ENCODE results near the gene VEGFC. TPM values are rescaled to one million over a fixed set of nuclear protein-coding genes. Genes with fewer than 3 reads are reported as not detected.

The VEGFC gene, protein sequence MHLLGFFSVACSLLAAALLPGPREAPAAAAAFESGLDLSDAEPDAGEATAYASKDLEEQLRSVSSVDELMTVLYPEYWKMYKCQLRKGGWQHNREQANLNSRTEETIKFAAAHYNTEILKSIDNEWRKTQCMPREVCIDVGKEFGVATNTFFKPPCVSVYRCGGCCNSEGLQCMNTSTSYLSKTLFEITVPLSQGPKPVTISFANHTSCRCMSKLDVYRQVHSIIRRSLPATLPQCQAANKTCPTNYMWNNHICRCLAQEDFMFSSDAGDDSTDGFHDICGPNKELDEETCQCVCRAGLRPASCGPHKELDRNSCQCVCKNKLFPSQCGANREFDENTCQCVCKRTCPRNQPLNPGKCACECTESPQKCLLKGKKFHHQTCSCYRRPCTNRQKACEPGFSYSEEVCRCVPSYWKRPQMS
- polyA plus RNA-seq (2012; ENCODE audit: insufficient read depth, insufficient read length), result not detected

DNA sequence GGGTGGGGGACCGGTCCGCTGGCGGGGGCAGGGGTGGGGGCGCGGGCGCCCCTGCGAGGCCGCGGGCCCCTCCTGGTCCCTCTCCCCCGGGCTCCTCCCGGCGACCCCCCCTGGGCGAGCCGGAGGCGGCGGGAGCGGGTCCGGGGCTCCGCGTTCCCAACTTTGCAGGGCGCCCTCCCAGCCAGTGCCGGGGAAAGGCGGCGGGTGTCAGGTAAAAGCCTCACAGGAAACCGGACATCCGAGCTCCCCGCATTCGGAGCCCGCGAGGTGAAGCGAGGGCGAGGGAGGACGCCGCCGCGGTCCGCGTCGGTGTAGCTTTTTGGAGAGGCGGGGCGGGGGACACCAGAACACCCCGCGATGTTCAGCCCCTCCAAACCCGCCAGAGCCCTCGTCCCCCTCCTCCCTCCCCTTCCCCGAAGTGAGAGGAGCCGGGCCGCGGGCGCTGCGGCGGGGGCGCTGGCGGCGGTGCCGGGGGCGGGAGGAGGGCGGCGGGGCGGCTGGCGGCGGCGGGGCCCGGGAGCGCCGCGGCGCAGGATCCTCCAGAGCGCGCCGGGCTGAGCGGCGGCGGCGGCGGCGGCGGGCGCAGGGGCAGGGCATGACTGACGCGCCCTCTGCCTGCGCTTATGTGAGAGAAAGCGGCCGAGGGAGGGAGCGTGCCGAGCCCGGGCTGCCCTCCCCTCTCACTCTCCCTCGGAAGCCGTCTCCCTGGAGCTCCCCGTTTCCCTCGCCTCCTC lies at the start of gene VEGFC:
TSS of gene VEGFC (minus strand) at position 597 of the 734 bp plus-strand sequence. CDS start 611 bp downstream, outside the sequence.
- no peak for DNase-seq (ENCODE audit: low read depth, low spot score)
- no peak within 1 kb of the TSS; the same call in 1 of the 2 replicates for H3K4me3 ChIP-seq (ENCODE audit: low read length)

DNA sequence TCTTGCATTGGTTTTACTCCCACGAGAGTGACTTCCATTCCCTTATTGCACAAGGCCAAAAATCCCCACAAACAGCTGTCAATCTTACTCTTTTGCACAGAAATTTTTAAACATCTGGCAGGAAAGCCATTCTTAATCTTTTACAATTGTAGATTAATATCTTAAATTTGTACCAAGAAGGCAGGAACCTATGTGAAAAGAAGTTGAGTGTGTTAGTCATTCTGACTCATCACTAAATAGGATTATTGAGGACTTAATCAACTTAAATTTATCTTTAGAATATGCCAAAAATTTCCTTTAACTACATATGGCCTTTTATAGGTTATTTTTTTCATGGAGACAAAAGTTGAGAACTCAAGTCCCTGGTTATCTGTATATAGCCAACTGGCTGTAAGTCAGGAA lies 49.0 kb upstream of the VEGFC start:
- no peak overlapping the region for H3K4me3 ChIP-seq (ENCODE audit: low read length)
- DNase-seq (ENCODE audit: low read depth, low spot score), result no peak

DNA sequence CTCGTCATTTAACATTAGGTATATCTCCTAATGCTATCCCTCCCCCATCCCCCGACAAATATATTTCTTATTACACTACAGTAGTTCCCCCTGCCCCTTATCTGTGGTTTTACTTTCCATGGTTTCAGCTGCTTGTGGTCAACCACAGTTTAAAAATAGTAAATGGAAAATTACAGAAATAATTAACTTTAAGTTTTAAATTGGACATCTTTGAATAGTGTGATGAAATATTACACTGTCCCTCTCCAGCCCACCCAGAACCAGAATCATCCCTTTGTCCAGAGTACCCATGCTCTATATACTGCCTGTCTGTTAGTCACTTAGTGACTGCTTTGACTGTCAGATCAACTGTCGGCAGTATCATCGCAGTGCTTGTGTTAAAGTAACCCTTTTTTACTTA lies 47.4 kb upstream of the VEGFC start:
- no peak for DNase-seq (ENCODE audit: low read depth, low spot score)
- H3K4me3 ChIP-seq (ENCODE audit: low read length), result no peak overlapping the region

DNA sequence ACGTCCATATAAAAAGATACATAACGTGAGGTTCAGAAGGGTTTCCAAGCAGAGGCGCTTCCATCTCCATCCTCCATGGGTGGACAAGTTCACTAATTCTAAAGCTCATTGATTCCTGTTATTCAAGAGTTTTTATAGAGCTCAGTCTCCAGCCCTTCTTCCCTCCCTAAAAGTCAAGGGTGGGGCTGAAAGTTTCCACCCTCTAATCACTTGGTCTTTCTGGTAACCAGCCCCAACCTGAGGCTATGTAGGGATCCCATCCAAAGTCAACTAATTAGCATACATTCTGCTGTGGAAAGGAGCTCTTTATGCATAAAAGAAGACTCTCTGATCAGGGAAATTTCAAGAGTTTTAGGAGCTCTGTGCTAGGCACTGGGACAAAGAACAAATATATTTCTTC lies 46.9 kb upstream of the VEGFC start:
- no peak for DNase-seq (ENCODE audit: low read depth, low spot score)
- H3K4me3 ChIP-seq (ENCODE audit: low read length), result no peak overlapping the region

DNA sequence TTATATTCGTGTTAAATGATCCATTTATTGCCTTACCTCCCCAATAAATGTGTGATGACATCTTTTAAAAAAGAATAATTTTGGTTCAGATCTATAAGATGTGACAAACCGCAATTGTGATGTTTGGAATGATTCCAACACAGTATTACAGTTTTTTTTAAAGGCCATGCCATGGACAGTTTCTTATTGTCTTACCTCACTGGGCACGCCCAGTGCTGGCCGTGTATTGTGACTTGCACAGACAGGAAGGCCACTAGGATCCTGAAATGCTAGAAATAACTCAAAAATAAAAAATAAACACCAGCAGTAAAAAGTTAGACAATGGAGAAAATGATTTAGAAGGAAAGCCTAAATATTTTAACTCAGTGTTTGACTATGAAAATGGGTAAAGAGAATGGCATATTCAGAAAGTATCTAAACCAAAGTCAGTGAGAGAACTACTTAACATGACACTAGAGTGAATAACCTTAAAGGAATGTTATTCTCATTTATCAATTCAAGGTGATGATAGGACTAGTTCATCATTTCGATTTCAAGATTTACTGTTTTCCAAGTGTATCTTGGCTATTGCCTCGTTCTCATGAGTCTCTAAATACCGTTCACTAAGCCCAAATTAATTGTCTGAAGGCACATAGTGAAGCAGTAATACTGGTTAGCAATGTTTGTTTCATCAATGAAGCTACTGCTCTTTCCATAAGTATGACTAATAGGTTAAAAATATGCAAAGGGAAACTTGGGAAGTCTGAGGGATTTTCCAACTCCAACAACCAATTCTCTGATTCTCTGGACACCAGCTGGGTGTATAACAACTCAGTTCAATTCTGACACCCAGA lies 46.1 kb upstream of the VEGFC start:
- DNase-seq (ENCODE audit: low read depth, low spot score), result no peak
- H3K4me3 ChIP-seq (ENCODE audit: low read length), result no peak overlapping the region

DNA sequence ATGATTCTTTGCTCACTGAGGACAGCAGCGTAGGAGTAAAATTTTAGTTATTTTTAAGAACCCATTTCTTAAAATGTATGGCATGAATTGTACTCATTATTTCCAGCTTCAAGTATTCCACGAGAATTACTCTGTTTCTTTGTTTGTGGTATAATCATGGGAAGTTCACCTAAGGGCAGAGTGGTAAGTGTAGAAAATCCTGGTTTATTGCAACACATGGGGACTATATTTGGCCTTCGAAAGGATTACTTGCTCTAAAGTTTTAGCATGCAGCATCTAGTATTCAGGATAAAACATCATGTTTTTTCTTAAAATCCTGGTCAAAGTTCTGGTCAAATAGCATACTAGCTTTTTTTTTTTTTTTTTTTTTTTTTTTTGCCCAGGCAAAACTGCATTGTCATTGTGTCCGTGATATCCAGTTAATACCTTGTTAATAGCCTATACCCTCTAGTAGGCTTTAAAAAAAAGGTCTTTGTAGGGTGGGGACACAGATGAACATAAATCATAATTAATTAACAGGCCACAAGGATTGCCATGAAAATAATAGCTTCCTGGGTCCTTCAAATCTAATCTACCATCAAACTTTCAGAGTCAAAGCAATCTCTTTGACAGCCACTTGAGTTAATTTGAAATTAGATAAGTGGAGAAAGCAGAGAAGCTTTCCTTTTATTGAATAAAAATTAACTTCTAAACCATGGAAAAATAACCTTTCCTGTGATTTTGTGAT lies 44.6 kb upstream of the VEGFC start:
- no peak overlapping the region for H3K4me3 ChIP-seq (ENCODE audit: low read length)
- no peak for DNase-seq (ENCODE audit: low read depth, low spot score)

DNA sequence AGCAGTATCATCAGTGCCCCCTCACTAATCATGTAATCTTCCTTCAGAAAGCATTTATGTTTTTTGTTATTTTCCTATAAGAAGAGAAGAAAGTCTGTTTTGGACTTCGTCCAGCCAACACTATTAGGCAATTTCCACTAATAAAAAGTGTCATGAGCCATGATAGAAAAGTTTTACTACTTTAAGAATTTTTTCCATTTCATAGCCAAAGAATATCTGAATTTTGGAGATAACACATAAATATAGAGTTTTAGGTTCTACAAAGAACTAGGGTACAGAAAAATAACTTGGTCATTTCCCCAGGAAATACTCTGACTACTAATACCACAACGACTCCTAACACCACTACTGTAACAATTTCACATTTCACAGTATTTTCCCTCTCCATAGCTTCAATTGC lies 41.8 kb upstream of the VEGFC start:
- no peak overlapping the region for H3K4me3 ChIP-seq (ENCODE audit: low read length)
- no peak for DNase-seq (ENCODE audit: low read depth, low spot score)

DNA sequence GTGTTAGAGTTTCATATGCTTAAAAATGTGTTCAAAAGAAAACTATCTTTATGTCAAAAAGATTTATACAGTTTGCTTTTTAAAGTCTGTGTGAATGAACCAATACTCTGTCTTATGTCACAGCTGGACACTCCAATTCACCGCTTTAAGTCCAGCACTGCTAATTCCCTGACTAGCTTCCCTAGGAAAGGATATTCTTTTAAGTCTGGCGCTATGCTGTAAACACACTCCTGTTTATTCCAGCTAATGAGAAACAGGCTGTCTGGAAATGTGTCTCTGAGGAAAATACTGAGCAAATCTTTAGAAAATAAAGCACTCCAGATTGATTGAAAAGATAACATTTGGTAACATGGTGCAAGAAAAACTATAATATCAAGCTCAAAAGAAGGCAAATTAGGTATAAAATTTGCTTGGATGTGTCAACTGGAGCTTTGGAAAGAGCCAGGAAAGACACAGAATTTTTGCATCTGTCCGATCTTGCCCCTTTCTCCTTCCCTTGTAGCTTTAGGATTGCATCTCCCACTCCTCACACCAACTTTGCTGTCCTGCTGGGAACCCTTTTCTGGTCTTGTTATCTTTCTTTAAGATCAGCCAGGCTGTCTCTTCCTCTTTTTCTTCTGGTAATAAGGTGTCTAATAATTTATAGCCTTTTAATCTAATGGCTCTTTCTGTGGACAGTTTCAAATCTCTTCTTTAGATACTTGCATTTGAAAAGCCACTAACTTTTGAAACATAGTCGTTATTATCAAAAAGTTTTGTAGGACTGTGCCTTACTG lies 40.9 kb upstream of the VEGFC start:
- no peak for DNase-seq (ENCODE audit: low read depth, low spot score)
- no peak overlapping the region for H3K4me3 ChIP-seq (ENCODE audit: low read length)

DNA sequence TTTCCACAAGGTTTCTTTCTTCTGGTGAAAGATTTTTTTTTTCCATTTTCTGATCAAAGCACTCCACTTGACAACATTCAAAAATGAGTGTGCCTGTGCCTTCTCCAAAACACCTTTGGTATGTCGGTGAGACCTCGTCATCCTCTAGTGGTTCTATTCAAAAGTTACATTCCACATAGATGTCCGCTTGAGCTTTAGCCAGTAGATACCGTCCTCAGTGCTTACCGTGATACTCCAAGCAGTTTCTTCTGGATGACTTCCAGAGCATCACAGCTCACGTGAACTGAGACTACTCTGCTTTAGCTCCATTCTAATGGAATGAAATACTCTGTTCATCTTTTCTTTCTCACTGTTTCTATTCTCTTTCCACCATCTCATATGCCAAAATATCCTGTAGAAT lies 38.2 kb upstream of the VEGFC start:
- no peak for DNase-seq (ENCODE audit: low read depth, low spot score)
- H3K4me3 ChIP-seq (ENCODE audit: low read length), result no peak overlapping the region

DNA sequence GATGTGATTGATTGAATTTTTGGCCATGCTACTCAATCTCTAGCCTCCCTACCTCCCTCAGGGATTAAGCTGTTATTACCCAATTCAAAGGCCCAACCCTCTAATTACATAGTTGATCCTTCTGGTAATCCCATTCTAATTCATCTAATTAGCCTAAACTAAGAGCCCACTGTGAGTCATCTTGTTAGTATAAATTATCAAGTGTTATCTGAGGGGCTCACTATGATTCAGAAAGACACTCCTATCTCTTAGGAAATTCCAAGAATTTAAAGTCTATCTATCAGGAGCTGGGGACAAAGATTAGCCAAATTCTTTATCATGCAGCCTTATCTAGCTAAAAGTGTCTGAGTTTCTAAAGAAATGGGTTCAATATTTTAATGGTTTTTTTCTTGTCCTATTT lies 32.9 kb upstream of the VEGFC start:
- no peak overlapping the region for H3K4me3 ChIP-seq (ENCODE audit: low read length)
- DNase-seq (ENCODE audit: low read depth, low spot score), result no peak

DNA sequence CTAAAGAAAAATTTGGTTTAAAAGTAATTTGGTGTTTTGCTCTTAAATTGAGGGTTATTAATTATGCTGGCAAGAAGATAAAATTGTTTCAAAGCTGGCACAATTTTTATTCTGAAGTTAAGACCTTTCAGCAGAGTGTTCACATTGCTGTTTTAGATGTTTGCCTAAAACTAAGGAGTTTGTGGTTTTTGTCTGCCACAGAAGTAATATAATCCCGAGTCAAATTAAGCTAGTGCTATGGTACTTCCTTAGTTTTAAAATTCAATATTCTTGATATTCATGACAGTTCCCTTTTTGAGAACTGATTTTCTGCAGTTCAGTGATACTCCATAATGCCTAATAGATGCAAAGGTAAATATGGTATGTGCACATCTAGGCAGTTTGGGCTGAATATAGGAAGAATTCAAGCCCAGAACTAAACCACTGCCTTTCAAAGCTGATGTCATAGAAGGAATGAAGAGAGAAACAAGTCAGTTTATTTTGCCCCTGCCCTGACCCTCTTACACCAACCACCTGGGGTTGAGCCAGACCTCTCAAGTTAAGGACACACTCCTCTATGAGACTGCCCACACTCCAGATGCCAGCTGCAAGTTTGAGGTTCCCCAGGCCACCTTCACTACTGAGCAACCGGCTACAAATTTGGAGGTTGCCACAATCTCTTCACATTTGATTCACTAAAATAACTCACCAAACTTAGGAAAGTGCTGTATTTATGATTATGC lies 32.1 kb upstream of the VEGFC start:
- no peak for DNase-seq (ENCODE audit: low read depth, low spot score)
- no peak overlapping the region for H3K4me3 ChIP-seq (ENCODE audit: low read length)

DNA sequence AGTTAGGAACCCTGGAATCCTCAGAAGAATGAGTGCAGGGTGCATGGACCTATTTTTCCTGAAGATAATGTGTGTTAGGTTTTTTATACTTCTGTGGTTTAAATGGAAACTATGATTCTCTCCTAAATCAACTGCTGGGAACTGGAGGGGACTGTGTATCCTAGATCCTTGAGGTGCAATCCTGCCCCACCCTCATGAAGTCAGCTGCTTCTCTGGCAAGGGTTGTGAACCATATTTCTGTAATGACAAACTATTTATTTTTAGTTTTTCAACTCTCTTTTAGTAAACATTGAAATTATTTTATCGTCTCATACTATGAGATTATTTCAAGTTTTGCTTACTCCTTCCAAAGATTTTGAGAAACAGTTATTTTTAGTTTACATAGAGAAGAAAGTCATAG lies 25.8 kb upstream of the VEGFC start:
- no peak for DNase-seq (ENCODE audit: low read depth, low spot score)
- H3K4me3 ChIP-seq (ENCODE audit: low read length), result no peak overlapping the region

DNA sequence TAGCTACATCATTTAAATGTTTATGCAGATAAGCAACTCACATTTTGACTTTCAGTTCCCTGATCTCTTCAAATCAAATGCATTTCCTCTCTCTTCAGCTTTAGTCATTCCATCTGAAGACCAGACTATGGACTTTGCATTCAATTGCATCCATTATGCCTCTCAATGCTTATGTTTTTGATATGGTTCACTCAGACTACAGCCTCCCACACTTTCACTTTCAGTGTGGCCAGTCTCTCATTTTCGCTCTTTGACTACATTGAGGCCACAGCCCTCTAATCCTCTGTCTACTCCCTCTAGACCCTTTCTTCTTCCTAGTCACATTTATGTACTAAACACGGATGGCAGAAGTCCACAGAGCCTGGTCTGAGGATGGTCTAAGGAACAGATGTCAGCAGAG lies 24.5 kb upstream of the VEGFC start:
- DNase-seq (ENCODE audit: low read depth, low spot score), result no peak
- H3K4me3 ChIP-seq (ENCODE audit: low read length), result no peak overlapping the region

DNA sequence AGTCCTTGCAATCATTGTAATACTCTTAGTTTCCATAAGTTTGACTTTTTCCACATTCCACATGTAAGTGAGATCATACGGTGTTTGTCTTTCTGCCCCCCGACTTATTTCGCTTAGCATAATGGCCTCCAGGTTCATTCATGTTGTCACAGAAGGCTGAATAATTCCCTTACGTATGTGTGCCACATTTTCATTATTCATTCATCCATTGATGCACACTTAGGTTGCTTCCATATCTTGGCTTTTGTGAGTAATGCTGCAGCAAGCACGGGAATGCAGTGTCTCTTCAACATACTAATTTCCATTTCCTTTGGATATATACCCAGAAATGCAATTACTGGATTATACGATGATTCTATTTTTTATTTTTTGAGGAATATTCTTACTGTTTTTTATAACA lies 22.0 kb upstream of the VEGFC start:
- no peak overlapping the region for H3K4me3 ChIP-seq (ENCODE audit: low read length)
- no peak for DNase-seq (ENCODE audit: low read depth, low spot score)

DNA sequence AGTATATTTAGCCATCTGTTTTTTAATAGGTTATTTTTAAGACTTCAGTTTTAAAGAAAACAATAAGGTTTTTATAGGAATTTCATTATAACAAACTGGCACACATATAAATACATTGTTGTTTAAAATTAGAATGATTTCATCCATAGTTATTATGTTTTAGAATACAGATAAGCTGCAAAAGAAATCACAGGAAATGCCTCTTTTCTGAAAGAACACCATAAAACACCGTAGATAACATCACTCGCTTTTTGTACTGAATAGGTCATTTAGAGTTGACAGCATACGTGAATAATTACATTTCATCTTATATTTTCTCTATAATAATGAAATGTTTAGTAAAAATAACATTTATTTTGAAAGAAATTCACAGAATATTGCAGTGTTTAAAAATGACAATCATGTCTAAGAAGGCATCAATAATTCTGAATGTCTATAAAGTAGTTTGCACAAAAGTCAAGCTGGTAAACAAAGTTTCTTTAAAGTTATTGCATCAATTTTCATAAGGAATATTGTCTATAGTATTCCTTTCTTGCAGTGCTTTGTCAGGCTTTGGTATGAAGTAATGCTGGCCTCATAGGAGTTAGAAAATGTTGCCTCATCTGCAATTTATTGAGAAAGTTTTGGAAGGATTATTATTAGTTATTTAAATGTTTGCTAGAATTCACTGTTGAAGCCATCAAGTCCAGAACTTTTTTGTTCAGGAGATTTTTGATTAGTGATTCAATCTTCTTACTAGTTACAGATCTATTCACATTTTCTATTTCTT lies 17.9 kb upstream of the VEGFC start:
- DNase-seq (ENCODE audit: low read depth, low spot score), result no peak
- H3K4me3 ChIP-seq (ENCODE audit: low read length), result no peak overlapping the region

DNA sequence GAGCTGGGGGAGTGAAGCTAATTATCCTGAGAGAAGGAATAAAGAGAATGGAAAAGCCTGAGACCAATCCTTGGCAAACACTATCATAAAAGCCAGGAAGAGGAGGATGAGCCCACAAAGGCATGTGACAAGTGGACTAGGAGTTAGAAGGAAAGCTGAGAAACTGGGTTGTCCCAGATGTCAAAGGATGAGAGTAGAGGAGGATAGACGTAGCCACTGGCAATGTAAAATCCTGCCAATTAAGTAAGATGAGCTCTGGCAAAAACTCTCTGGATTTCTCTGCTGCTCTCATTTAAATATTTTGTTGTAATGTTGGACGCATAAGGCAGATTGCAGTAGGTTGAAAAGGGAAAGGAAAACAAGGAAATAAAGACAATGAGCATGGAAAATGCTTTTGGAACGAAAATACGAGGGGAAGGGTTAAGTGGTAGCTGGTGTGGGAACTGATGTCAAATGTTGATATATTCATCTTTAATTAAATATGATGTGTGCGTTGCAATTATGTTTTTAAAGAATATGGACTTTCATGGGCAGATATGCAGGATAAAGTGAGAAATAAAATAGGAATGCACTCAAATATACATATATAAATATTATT lies 14.2 kb upstream of the VEGFC start:
- DNase-seq (ENCODE audit: low read depth, low spot score), result no peak
- no peak overlapping the region for H3K4me3 ChIP-seq (ENCODE audit: low read length)

DNA sequence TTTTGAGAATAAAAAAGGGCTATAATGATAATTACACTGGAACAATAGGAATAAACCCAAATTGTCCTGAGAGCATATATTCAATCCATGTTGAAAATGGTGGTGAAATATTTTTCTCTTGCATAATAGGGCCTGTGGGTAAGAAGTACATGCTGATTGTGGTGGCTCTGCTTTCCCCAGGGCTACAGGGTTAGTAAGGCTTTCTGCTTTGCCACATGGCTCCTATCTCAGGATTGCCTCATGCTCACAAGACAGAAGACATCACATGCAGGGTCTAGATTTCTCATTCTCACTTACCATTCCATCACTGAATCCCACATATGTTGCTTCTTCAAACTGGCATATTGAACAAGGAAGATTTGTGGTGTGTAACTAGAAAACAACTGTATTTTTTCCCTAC lies 12.4 kb upstream of the VEGFC start:
- no peak for DNase-seq (ENCODE audit: low read depth, low spot score)
- H3K4me3 ChIP-seq (ENCODE audit: low read length), result no peak overlapping the region

Data from Jurkat, Clone E6-1 (cell line).